GM12874 (cell line): ENCODE results near the gene TIMM50.

Source experiments
- TF ChIP-seq, protein P1 (sequence below): IDR thresholded peaks from 2 replicates; pipeline ENCODE4 v1.5.1; 2011; ENCODE audit warnings: low read depth, mild to moderate bottlenecking, control low read depth, low read length, moderate library complexity; ENCODE audit not compliant: insufficient read depth

TIMM50 gene

DNA sequence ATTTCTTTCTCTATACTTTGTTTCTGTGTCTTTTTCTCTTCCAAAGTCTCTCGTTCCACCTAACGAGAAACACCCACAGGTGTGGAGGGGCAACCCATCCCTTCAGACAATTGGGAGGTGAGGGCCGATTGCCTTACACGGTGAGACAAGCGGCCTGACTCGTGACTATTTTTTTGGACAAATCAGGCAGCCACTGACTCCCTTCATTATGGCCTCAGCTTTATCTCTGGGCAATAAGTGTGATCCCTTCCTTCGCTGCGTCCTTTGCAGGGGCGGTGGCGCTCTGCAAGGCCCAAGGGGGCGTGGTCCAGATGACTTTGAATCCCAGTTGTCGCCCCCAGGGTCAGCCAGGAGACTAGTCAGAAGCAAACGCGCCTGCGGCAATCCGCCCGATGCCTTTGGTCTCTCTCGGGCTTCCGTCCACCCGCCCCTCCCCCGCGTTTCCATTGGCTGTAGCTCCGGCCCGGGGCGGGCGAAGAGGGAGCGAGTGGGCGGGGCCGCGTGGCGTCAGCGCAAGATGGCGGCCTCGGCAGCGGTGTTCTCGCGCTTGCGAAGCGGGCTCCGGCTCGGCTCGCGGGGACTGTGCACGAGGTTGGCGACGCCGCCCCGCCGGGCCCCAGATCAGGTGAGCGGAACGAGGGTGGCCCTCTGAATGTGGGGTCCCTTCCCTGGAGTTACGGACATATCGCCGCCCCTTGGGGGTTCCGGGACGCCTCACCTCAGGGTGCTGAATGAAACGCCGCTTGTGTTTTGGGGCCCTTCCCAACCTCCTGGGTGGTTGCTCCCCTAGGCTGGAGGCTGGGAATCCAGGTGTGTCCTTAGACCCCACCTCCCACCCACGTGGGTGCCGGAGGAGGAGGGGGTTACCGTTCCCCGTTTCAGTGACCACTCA is at the start of gene TIMM50:
TSS of gene TIMM50 (plus strand) at position 502 of the 892 bp plus-strand sequence. CDS start at position 518, 16 bp downstream.
- TF ChIP-seq, protein P1, sequence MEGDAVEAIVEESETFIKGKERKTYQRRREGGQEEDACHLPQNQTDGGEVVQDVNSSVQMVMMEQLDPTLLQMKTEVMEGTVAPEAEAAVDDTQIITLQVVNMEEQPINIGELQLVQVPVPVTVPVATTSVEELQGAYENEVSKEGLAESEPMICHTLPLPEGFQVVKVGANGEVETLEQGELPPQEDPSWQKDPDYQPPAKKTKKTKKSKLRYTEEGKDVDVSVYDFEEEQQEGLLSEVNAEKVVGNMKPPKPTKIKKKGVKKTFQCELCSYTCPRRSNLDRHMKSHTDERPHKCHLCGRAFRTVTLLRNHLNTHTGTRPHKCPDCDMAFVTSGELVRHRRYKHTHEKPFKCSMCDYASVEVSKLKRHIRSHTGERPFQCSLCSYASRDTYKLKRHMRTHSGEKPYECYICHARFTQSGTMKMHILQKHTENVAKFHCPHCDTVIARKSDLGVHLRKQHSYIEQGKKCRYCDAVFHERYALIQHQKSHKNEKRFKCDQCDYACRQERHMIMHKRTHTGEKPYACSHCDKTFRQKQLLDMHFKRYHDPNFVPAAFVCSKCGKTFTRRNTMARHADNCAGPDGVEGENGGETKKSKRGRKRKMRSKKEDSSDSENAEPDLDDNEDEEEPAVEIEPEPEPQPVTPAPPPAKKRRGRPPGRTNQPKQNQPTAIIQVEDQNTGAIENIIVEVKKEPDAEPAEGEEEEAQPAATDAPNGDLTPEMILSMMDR, result no peak

DNA sequence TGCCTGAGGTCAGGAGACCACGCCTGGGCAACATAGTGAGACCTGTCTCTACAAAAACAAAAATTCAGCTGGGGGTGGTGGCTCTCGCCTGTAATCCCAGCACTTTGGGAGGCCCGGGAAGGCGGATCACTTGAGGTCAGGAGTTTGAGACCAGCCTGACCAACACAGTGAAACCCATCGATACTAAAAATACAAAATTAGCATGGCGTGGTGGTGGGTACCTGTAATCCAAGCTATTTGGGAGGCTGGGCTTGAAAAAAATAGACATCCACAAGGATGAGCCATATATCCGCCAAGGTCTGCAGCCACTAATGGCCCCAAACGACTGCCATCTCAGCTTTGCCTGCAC is 48.0 kb upstream of the TIMM50 start:
- TF ChIP-seq, protein P1, result no peak

DNA sequence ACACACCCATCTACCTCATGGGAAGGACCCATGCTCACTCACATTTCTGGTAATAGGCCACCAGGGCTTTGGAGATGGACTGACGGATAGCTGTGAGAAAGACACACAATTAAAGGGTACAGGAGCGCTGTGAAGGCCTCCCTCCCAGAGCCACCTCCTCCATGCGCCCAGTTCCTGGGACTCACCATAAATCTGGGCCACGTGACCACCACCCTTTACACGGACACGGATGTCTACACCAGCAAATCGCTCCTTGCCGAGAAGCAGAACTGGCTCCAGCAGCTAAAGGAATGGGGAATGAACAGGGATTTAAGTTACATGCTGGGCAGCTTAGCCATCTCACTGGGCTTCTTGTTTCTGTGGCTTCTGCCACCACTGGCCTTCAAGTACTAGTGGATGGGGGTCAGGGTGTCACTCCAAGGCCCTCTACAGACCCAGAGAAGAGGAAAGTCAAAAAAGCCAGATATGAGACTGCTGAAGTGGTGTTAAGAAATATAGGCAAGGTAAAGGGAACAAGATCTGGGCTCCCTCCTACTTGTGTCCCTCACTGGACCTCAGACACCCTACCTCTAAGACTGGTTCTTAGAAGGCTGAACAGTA is 47.1 kb upstream of the TIMM50 start:
- TF ChIP-seq, protein P1, result no peak

DNA sequence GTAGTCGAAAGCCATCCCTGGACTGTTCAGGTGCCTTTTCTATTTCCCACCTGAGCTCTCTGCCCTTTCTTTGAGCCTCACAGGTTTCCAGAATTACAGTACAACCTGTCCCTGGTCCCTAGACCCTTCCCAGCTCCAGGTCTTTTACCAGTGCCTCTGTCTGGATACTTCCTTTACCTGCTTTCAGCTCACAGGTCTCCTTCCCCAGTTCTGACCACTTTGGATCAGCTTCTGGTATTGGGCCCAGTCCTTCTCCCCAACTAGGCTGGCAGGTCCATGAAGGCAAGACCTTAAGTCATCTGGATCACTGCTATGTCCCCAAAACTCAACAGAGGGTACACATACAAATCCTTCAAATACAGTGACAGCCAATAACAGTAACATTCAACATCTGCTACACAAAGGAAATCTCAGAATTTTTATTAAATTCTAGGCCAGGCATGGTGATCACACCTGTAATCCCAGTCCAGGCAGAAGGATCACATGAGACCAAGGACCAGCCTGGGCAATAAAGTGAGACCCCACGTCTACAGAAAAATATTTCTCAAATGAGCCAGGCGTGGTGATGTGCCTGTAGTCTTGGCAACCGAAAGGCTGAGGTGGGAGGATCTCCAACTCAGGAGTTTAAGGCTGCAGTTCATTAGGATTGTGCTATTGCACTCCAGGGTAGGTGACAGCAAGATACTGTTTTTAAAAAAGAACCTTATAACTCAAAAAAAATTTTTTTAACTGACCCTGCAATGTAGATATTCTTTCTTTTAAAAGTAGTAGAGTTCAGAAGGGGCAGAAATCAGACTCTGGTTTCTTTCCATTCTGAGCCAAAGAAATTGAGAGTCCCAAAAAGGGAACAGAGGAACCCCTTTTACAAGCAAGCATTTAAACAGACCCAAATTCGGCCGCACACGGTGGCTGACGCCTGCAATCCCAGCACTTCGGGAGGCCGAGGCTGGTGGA is 46.2 kb upstream of the TIMM50 start:
- TF ChIP-seq, protein P1, result no peak

DNA sequence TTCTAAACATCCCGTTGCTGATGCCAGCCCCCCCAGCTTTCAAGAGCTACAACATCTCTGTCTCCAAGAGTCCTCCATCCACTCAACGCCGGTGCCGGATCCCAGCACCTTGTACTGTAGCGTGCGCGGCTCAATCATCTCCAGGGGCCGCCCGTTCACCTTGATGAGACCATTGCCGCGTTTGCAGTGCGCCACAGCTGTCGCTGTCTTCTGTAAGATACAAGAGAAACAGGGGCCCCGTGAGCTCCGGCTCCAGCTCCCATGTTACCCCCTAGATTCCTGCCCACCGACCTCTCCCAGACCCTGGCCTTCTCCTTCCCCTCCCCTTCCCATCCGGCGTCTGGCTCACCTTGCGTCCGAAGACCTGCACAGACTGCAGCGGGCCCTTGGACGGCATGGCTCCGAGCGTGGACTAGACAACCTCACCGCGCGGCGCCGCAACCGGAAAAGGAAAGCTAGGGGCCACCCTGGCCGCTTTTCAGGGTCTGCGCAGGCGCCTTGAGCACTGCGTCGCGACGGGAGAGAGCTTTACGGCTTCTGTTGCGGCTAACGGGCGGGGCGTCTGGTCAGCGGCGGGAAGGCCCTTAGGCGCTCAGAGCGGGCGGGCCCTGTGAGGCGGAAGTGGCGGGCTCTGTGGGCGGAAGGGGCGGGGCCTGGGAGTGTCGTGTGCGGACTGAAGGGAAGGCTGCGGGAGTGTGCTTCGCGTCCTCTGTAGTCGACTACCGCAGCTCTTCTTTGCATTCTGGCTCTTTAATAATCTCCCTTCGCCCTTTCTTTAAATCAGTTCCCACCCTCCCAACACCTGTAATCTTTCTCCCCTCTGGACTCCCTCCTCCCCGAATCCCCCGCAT is 44.9 kb upstream of the TIMM50 start, which contains the start of gene RPS16:
TSS of gene RPS16 (minus strand) at position 451 of the 851 bp plus-strand sequence. CDS start at position 397, 54 bp downstream.
- TF ChIP-seq, protein P1, result no peak

DNA sequence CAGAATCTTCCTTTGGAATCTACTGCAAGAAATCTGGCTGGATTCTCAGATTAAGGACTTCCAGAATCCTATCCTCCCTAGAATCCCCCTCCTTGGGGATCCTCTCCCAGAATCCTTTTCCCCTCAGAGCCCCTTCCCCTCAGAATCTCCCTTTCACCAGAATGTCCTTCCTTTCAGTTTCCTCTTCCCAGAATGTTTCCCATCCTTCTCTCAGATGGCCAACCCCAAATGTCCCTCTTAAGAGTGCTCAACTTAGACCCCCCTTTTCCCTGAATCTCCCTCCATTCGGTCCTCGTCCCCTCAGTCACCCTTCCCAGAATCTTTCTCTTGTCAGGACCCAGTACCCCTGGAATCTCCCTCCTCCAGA is 44.3 kb upstream of the TIMM50 start:
- TF ChIP-seq, protein P1, result no peak
